Esophagus mucosa (tissue), 1 donor: ENCODE results near the gene FANCE. TPM values are rescaled to one million over a fixed set of nuclear protein-coding genes. Genes with fewer than 3 reads are reported as not detected.
A peak's percentile ranks its signal among the peaks of the same experiment; 100 is the strongest.

Source experiments
- ATAC-seq: fragments of 200-7000 bp; cut with Tn5 transposase; one replicate; pipeline ENCODE4 v1.9.1; 2020
- total RNA-seq: library from RNA; stranded (reverse); gene quantifications from one replicate; pipeline ENCODE4 v1.2.4, GENCODE V29; 2023
- donor health status: DM: yes; HTN: yes; CAD: no.

The FANCE gene
- total RNA-seq, 1 donor from 2014 or later, result 10.4 TPM

GRCh38 chr6:35468181-35468979 is 16.2 kb downstream of the FANCE start, which contains the start of gene RPL10A:
RPL10A (plus strand) TSS chr6:35468401; CDS start chr6:35468435, 34 bp downstream.
- peak; percentile 90 for ATAC-seq

GRCh38 chr6:35468980-35469750 is 17.0 kb downstream of the FANCE start:
- ATAC-seq, result peak; percentile 6

- peak; percentile 6 for ATAC-seq
Observed at GRCh38 chr6:35469751-35470662, 17.9 kb downstream of the FANCE start.

- ATAC-seq, result no peak
Observed at GRCh38 chr6:35470663-35471120, 18.6 kb downstream of the FANCE start.

GRCh38 chr6:35471836-35472345 is 19.8 kb downstream of the FANCE start:
- no peak for ATAC-seq

DNA sequence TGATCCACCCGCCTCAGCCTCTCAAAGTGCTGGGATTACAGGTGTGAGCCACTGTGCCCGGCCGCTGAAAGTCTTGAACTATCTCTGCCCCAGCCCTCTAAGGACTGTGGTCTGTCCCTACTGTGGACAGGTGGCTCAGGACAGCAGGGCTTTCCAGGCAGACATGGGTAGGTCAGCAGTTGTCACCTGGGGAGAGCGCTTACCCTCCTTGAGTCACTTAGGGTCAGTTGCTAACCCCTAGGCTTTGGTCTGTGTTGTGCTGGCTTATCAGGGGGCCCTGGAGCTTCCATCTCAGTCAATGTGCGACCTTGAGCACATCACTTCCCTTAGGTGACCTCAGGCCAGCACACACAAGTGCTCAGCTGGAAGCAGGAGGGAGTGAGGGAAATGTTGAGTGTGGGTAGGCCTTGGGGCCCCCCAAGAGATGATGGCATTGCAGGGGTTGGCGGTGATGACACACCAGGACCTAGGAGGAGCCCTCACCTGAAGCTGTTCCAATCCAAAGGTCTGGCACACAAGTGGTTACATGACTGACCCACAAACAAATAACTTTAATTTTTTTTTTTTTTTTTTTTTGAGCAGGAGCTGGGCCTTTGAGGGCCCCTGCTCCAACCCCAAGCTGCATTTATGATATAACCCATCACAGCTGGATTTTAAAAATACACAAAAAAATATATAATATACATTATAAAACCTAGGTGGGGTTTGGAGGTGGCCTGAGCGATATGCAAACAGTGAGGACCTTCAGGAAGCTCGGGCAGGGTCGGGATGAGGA is 21.1 kb downstream of the FANCE start:
- no peak for ATAC-seq

- no peak for ATAC-seq
Observed at GRCh38 chr6:35473850-35474130, 21.7 kb downstream of the FANCE start.

GRCh38 chr6:35474131-35474941 is 22.2 kb downstream of the FANCE start:
- peak; percentile 14 for ATAC-seq

- ATAC-seq, result no peak
Observed at GRCh38 chr6:35474942-35475570, 22.9 kb downstream of the FANCE start.

DNA sequence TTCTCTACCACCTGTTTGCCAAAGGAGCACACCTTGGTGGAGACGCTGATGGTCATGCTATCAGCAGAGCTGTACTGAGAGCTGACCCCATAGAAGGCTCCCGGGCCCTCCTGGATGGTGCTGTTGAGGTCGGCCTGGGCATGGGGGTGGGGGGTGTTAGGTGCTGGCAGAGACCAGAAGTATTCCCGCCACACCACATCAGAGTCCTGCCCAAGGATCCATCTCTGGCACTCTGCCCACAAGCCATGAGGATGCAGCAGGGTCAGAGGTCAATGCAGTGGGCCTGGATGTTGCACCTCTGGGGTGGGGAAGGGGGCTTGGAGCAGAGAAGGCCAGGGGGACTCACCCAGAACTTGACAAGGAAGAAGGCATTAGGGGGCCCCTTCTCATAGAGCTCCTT is 23.4 kb downstream of the FANCE start:
- ATAC-seq, result no peak

- peak; percentile 34 for ATAC-seq
Observed at GRCh38 chr6:35476004-35476403, 23.9 kb downstream of the FANCE start.

GRCh38 chr6:35477028-35477427 is 24.9 kb downstream of the FANCE start:
- ATAC-seq, result no peak

DNA sequence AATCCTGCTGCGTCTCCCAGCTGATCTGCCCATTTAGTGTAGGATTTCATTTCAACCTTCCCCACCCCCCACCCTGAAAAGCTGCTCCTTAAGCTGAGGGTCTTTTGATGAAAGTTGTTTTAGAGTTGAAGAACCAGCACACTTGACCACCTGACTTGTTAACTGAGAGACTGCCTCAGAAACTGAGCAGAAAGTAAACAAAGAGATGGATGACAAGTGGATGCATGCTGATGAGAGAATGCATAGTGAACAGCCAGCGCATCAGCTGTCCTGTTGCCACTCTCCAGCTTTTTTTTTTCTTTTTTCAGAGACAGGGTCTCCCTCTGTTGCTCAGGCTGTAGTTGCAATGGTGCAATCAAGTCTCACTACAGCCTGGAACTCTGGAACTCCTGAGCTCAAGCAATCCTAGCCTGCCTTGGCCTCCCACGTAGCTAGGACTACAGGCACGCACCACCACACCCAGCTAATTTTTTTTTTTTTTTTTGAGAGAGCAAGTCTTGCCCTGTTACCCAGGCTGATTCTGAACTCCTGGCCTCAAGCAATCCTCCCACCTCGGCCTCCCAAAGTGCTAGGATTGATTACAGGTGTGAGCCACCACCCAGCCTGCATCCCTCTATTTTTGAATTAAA is 25.5 kb downstream of the FANCE start:
- ATAC-seq, result no peak

- no peak for ATAC-seq
Observed at GRCh38 chr6:35478259-35478658, 26.1 kb downstream of the FANCE start.

DNA sequence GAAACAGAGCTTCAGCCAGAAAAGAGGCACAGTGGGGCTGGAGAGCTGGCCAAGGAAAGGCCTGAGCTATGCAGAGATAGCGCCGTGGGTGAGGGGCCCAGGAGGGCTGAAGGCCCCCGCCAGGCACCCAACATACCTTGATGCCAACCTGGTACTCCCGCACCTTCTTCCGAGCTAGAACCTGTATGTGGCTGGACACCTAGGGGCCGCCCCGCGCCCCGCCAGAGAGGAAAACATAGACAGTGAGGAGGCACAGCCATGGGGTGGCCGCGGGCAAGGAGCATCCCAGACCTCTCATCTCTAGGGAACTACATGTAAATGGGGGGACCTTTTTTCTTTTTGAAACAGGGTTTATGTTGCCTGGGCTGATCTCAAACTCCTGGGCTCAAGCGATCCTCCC is 28.0 kb downstream of the FANCE start:
- ATAC-seq, result no peak

- ATAC-seq, result no peak
Observed at GRCh38 chr6:35481226-35481625, 29.1 kb downstream of the FANCE start.

GRCh38 chr6:35483062-35483461 is 30.9 kb downstream of the FANCE start:
- no peak for ATAC-seq

GRCh38 chr6:35483490-35483889 is 31.4 kb downstream of the FANCE start:
- ATAC-seq, result no peak

DNA sequence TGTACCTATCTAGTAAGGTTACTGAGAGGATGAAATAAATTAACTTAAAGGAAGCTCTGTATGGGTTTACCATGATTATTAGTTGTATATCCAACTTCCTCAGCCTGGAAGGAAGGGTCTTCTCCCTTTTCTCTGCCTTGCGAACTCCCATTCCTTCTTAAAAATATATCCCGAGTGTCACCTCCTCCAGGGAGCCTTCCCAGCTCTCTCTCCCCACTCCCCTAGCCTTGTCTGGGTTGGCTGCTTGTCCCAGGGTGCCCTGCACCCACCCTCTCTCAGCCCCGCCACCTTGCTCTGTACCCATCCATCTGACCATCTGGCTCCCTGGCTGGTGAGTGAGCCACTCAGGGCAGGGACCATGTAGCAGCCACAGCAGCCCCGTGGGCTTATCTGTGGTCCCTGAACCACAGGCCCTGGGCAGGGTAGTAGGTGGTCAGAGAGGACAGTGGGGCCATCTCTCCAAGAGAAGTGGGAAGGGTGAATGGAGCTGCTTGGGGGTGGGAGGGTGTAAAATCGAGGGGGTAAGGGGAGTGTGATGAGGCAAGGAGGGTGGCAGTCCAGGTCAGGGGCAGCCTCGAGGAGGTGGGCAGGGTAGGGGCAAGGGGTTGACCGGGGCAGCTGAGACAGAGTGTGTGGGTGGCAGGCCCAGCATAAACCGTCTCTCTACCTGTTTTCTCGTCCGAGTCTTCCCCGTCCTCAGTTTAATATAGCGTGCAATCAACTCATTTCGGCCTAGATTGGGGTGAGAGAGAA is 31.9 kb downstream of the FANCE start:
- no peak for ATAC-seq
